Measurements from ENCODE around the gene FAM219A. TPM values are rescaled to one million over a fixed set of nuclear protein-coding genes. Genes with fewer than 3 reads are reported as not detected.
A peak's percentile ranks its signal among the peaks of the same experiment; 100 is the strongest.

FAM219A gene
- total RNA-seq, 2 donors from 2014 or later: 6.5 to 6.6 TPM

- peak; percentile 77 for ATAC-seq
- Histone ChIP-seq H3K27ac (peak overlapping the region in 3 of 4 donors; percentile 39 to 61 (median 54)), H3K9me3 (no peaks in the 10 kb centered on the region), H3K27me3 (no peaks in the 10 kb centered on the region), H3K4me1 (peaks cover 22% of the 10 kb centered on the region), H3K4me3 (no peak overlapping the region), H3K36me3 (replicated peaks in 1 of 2; ENCODE audit: insufficient read depth in 1 of 2, low read depth in 2 of 2) (no peaks in the 10 kb centered on the region)
- WGBS, 2 donors: 33 to 34% methylated on average over 4 to 5 of the region's 5 CpGs
- intact Hi-C loops (cut with DNase I): no loop called here
- DNase-seq: peak; percentile 35 to 81 (median 69)
- TF ChIP-seq POLR2A (IDR thresholded peaks at IDR 0.05) (no peak), CTCF (IDR thresholded peaks at IDR 0.05) (peak in 3 of 7 experiments; percentile 11 to 30 (median 23))
Measured at GRCh38 chr9:34501889-34502425, 43.6 kb upstream of the FAM219A start.

- H3K9me3 ChIP-seq: no peaks in the 10 kb centered on the region
- WGBS, 2 donors: 50 to 80% methylated on average over 1 to 2 of the region's 2 CpGs
- no peaks in the 10 kb centered on the region for H3K36me3 ChIP-seq (replicated peaks in 1 of 2; ENCODE audit: insufficient read depth in 1 of 2, low read depth in 2 of 2)
- H3K27me3 ChIP-seq: no peaks in the 10 kb centered on the region
- no peak overlapping the region for H3K4me3 ChIP-seq
- TF ChIP-seq CTCF (IDR thresholded peaks at IDR 0.05) (no peak), POLR2A (IDR thresholded peaks at IDR 0.05) (no peak)
- intact Hi-C loops (cut with DNase I): no loop called here
- peaks cover 22% of the 10 kb centered on the region for H3K4me1 ChIP-seq
- DNase-seq (no peak), ATAC-seq (no peak)
- H3K27ac ChIP-seq: peak overlapping the region in 1 of 4 donors; percentile 61
Measured at GRCh38 chr9:34501372-34501771, 43.0 kb upstream of the FAM219A start.

- ATAC-seq (peak; percentile 64), DNase-seq (peak; percentile 56 to 67 (median 64))
- H3K27ac ChIP-seq: no peak overlapping the region
- no peaks in the 10 kb centered on the region for H3K27me3 ChIP-seq
- WGBS, 2 donors: 0 to 4% methylated on average over 6 of the region's 6 CpGs
- no peaks in the 10 kb centered on the region for H3K36me3 ChIP-seq (replicated peaks in 1 of 2; ENCODE audit: insufficient read depth in 1 of 2, low read depth in 2 of 2)
- TF ChIP-seq POLR2A (IDR thresholded peaks at IDR 0.05) (no peak), CTCF (IDR thresholded peaks at IDR 0.05) (peak; percentile 82 to 98 (median 90))
- intact Hi-C loops (cut with DNase I): no loop called here
- H3K9me3 ChIP-seq: no peaks in the 10 kb centered on the region
- H3K4me3 ChIP-seq: no peak overlapping the region
- peaks cover 22% of the 10 kb centered on the region for H3K4me1 ChIP-seq
Measured at GRCh38 chr9:34500623-34501267, 42.4 kb upstream of the FAM219A start.

- ATAC-seq: no peak
Measured at GRCh38 chr9:34499076-34499475, 40.7 kb upstream of the FAM219A start.

More at GRCh38 chr9:34499076-34499475, 40.7 kb upstream of the FAM219A start:
- Histone ChIP-seq H3K4me1 (peaks cover 22% of the 10 kb centered on the region), H3K27me3 (no peaks in the 10 kb centered on the region), H3K36me3 (replicated peaks in 1 of 2; ENCODE audit: insufficient read depth in 1 of 2, low read depth in 2 of 2) (no peaks in the 10 kb centered on the region), H3K27ac (no peak overlapping the region), H3K9me3 (no peaks in the 10 kb centered on the region), H3K4me3 (no peak overlapping the region)
- 64 to 69% methylated on average over 2 of the region's 2 CpGs for WGBS, 2 donors
- TF ChIP-seq POLR2A (IDR thresholded peaks at IDR 0.05): no peak
- no peak for TF ChIP-seq CTCF (IDR thresholded peaks at IDR 0.05)
- intact Hi-C loops (cut with DNase I): loop anchor here (5.0 kb wide), 1 partner anchor 62 kb away; no protein-coding TSS in a partner anchor
- no peak for DNase-seq
